Measurements from ENCODE around the gene SLC2A3.

DNA sequence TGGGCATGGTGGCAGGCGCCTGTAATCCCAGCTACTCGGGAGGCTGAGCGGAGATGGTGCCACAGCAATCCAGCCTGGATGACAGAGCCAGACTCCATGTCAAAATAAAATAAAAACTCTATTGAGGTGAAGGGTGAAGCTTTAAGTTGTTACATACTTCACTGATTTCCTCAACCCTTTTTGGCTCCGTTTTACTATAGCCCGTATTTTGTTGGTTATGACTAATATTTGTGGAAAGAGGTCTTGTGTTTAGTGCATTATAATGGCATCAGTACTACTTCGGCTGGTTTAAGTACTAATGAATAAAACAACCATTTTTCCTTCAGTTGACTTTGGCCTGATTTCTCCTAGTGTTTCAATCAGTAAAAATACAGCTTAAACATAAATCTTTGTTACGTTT, 36.2 kb downstream of the SLC2A3 start:
- no peak for TF ChIP-seq CTCF (IDR thresholded peaks at IDR 0.05; ENCODE audit: extremely low read depth in 1 of 2, insufficient read depth in 1 of 2, low read depth in 1 of 2, low read length in 2 of 2)
- no peak for TF ChIP-seq POLR2A (IDR thresholded peaks at IDR 0.05; ENCODE audit: low read depth, low read length)
- no peak for TF ChIP-seq EZH2 (IDR thresholded peaks at IDR 0.05; ENCODE audit: borderline replicate concordance, low read depth, low read length, severe bottlenecking)
